SU-DHL-6 (cell line): ENCODE results near the gene PTCH2.

Experiments used
- EZH2phosphoT487 ChIP-seq: fragments of 200-600 bp; sonication (generic), shearing (Covaris generic); conservative IDR thresholded peaks from 2 replicates; pipeline ENCODE4 v1.6.1; 2018; ENCODE audit warnings: mild to moderate bottlenecking, antibody characterized with exemption, low read length, moderate library complexity, mixed read lengths
- TF ChIP-seq, protein P1 (sequence below): fragments of 200-600 bp; sonication (generic); IDR thresholded peaks from one replicate; pipeline ENCODE4 v1.5.1; 2017; ENCODE audit warnings: antibody characterized with exemption, mild to moderate bottlenecking, low read length, moderate library complexity; ENCODE audit not compliant: insufficient read depth, poor library complexity, severe bottlenecking

- TF ChIP-seq, protein P1, sequence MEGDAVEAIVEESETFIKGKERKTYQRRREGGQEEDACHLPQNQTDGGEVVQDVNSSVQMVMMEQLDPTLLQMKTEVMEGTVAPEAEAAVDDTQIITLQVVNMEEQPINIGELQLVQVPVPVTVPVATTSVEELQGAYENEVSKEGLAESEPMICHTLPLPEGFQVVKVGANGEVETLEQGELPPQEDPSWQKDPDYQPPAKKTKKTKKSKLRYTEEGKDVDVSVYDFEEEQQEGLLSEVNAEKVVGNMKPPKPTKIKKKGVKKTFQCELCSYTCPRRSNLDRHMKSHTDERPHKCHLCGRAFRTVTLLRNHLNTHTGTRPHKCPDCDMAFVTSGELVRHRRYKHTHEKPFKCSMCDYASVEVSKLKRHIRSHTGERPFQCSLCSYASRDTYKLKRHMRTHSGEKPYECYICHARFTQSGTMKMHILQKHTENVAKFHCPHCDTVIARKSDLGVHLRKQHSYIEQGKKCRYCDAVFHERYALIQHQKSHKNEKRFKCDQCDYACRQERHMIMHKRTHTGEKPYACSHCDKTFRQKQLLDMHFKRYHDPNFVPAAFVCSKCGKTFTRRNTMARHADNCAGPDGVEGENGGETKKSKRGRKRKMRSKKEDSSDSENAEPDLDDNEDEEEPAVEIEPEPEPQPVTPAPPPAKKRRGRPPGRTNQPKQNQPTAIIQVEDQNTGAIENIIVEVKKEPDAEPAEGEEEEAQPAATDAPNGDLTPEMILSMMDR, result no peak
- TF ChIP-seq EZH2phosphoT487, result no peak
Observed at GRCh38 chr1:44851308-44851707, 8.3 kb upstream of the PTCH2 start.
